ENCODE data around the gene FAM89A.

Gene FAM89A

GRCh38 chr1:230975636-230976035 is 64.4 kb downstream of the FAM89A start:
- TF ChIP-seq CTCF (IDR thresholded peaks at IDR 0.05; ENCODE audit: low read depth, low read length, poor library complexity, severe bottlenecking) (no peak), EZH2phosphoT487 (IDR thresholded peaks at IDR 0.05; ENCODE audit: borderline replicate concordance, low read length) (no peak)
- Histone ChIP-seq H3K27me3 (ENCODE audit: control insufficient read depth, low read length) (no peaks in the 10 kb centered on the region), H3K9me2 (replicated peaks; ENCODE audit: control insufficient read depth, low read length) (no peaks in the 10 kb centered on the region), H3K36me3 (ENCODE audit: control insufficient read depth, low read length) (peaks cover 38% of the 10 kb centered on the region), H3K79me2 (ENCODE audit: control insufficient read depth, low read length) (peaks cover 89% of the 10 kb centered on the region), H3K4me1 (ENCODE audit: control insufficient read depth, low read length) (peaks cover 45% of the 10 kb centered on the region), H3K4me2 (ENCODE audit: low read length) (no peak overlapping the region), H4K20me1 (ENCODE audit: control insufficient read depth, insufficient read depth, low read depth, low read length) (peaks cover 20% of the 10 kb centered on the region), H3K27ac (ENCODE audit: low read depth, low read length) (no peak overlapping the region), H3K4me3 (ENCODE audit: low read length) (no peak overlapping the region), H3F3A (ENCODE audit: control insufficient read depth, insufficient read depth) (no peaks in the 10 kb centered on the region), H3K9me3 (ENCODE audit: control insufficient read depth, insufficient read depth, low read length) (no peaks in the 10 kb centered on the region)

GRCh38 chr1:230972855-230973271 is 67.2 kb downstream of the FAM89A start:
- no peaks in the 10 kb centered on the region for H3K27me3 ChIP-seq (ENCODE audit: control insufficient read depth, low read length)
- no peak for TF ChIP-seq EZH2phosphoT487 (IDR thresholded peaks at IDR 0.05; ENCODE audit: borderline replicate concordance, low read length)
- peaks cover 84% of the 10 kb centered on the region for H3K79me2 ChIP-seq (ENCODE audit: control insufficient read depth, low read length)
- H3F3A ChIP-seq (ENCODE audit: control insufficient read depth, insufficient read depth) = no peaks in the 10 kb centered on the region
- H3K36me3 ChIP-seq (ENCODE audit: control insufficient read depth, low read length) = peaks cover 43% of the 10 kb centered on the region
- peaks cover 39% of the 10 kb centered on the region for H3K4me1 ChIP-seq (ENCODE audit: control insufficient read depth, low read length)
- H3K27ac ChIP-seq (ENCODE audit: low read depth, low read length) = no peak overlapping the region
- H3K9me2 ChIP-seq (replicated peaks; ENCODE audit: control insufficient read depth, low read length) = no peaks in the 10 kb centered on the region
- peak overlapping the region; percentile 48 for H3K4me2 ChIP-seq (ENCODE audit: low read length)
- peaks cover 25% of the 10 kb centered on the region for H4K20me1 ChIP-seq (ENCODE audit: control insufficient read depth, insufficient read depth, low read depth, low read length)
- H3K4me3 ChIP-seq (ENCODE audit: low read length) = 0 out of 2 replicates have a peak overlapping the region, but pooled peaks have one; percentile 25
- H3K9me3 ChIP-seq (ENCODE audit: control insufficient read depth, insufficient read depth, low read length) = no peaks in the 10 kb centered on the region

GRCh38 chr1:230971771-230972170 is 68.3 kb downstream of the FAM89A start:
- no peak for TF ChIP-seq EZH2phosphoT487 (IDR thresholded peaks at IDR 0.05; ENCODE audit: borderline replicate concordance, low read length)
- TF ChIP-seq CTCF (IDR thresholded peaks at IDR 0.05; ENCODE audit: low read depth, low read length, poor library complexity, severe bottlenecking) = no peak
- no peak overlapping the region for H3K27ac ChIP-seq (ENCODE audit: low read depth, low read length)
- H3K27me3 ChIP-seq (ENCODE audit: control insufficient read depth, low read length) = no peaks in the 10 kb centered on the region
- no peaks in the 10 kb centered on the region for H3K9me3 ChIP-seq (ENCODE audit: control insufficient read depth, insufficient read depth, low read length)
- H3K79me2 ChIP-seq (ENCODE audit: control insufficient read depth, low read length) = peaks cover 80% of the 10 kb centered on the region
- H3K9me2 ChIP-seq (replicated peaks; ENCODE audit: control insufficient read depth, low read length) = no peaks in the 10 kb centered on the region
- H3K4me2 ChIP-seq (ENCODE audit: low read length) = no peak overlapping the region
- H3K4me1 ChIP-seq (ENCODE audit: control insufficient read depth, low read length) = peaks cover 30% of the 10 kb centered on the region
- peaks cover 35% of the 10 kb centered on the region for H3K36me3 ChIP-seq (ENCODE audit: control insufficient read depth, low read length)
- H3F3A ChIP-seq (ENCODE audit: control insufficient read depth, insufficient read depth) = no peaks in the 10 kb centered on the region
- peaks cover 21% of the 10 kb centered on the region for H4K20me1 ChIP-seq (ENCODE audit: control insufficient read depth, insufficient read depth, low read depth, low read length)
- H3K4me3 ChIP-seq (ENCODE audit: low read length) = no peak overlapping the region

GRCh38 chr1:230970432-230970831 is 69.6 kb downstream of the FAM89A start:
- Histone ChIP-seq H3K36me3 (ENCODE audit: control insufficient read depth, low read length) (peaks cover 22% of the 10 kb centered on the region), H3K4me3 (ENCODE audit: low read length) (no peak overlapping the region), H3K27me3 (ENCODE audit: control insufficient read depth, low read length) (no peaks in the 10 kb centered on the region), H3K27ac (ENCODE audit: low read depth, low read length) (no peak overlapping the region), H3K4me1 (ENCODE audit: control insufficient read depth, low read length) (peaks cover 27% of the 10 kb centered on the region), H4K20me1 (ENCODE audit: control insufficient read depth, insufficient read depth, low read depth, low read length) (peaks cover 20% of the 10 kb centered on the region), H3K9me3 (ENCODE audit: control insufficient read depth, insufficient read depth, low read length) (no peaks in the 10 kb centered on the region), H3K79me2 (ENCODE audit: control insufficient read depth, low read length) (peaks cover 76% of the 10 kb centered on the region), H3F3A (ENCODE audit: control insufficient read depth, insufficient read depth) (no peaks in the 10 kb centered on the region), H3K4me2 (ENCODE audit: low read length) (no peak overlapping the region), H3K9me2 (replicated peaks; ENCODE audit: control insufficient read depth, low read length) (no peaks in the 10 kb centered on the region)
- TF ChIP-seq EZH2phosphoT487 (IDR thresholded peaks at IDR 0.05; ENCODE audit: borderline replicate concordance, low read length) (no peak), CTCF (IDR thresholded peaks at IDR 0.05; ENCODE audit: low read depth, low read length, poor library complexity, severe bottlenecking) (no peak)

All from DOHH2 (cell line).